ENCODE measurements around the gene LAPTM5. TPM values are rescaled to one million over a fixed set of nuclear protein-coding genes. Genes with fewer than 3 reads are reported as not detected.
"Not testable (repeated sequence)": the region's sequence is repeated elsewhere in the genome, so short reads cannot be mapped to it uniquely, and the experiment has no call there.

The LAPTM5 gene
- polyA plus RNA-seq, 3 donors = 1,019 to 1,669 (median 1,153) TPM

DNA sequence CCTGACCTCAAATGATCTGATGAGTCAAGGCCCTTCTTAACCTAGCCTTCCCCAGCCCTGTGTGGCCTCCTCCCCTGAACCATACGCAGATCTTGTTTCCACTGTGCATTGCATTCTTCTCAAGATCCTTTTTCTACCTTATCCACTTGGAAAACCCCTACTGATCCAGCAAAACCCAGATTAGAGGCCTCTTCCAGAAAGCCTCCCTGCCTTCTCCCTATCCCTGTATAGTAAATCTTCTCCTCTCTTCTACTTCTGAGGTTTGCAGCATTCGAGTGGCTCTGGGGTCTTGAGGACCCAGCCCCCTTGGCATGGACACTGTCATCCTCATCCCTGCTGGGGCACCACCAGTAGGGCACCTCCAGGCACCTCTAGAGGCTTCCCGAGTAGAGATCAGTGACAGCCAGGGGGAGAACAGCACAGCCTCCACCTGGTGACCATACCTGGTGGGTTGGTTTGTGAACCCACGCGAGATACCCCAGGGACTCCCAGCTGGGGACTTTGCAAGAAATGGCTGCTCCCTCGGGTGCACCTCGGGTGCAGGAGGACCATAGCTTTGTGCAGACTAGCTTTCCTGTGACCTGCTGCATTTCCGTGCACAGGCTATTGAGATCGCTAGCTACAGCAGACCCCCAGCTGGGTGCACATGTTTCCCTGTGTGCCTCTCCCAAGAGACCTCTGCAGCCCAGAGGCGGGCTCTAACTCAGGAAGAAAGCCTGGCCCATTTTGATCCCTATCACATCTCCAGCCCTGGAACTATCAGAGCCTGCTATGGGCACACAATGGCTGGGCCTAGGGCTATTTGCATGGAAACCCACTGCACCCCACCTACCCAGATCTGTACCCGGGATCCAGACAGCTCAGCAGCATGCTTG, 68.4 kb downstream of the LAPTM5 start:
- no peak for TF ChIP-seq CTCF (IDR thresholded peaks at IDR 0.05)
- Histone ChIP-seq H3K79me2 (ENCODE audit: insufficient read depth, low read length) (no peaks in the 10 kb centered on the region), H3K9ac (ENCODE audit: insufficient read depth, low read length, poor library complexity, severe bottlenecking) (no peak overlapping the region), H4K20me1 (ENCODE audit: insufficient read depth, low read length) (no peaks in the 10 kb centered on the region), H3K27ac (ENCODE audit: low read depth in 1 of 2, low read length in 2 of 2) (no peak overlapping the region), H3K27me3 (ENCODE audit: control insufficient read depth in 2 of 2, insufficient read depth in 2 of 2, low read length in 2 of 2) (peaks cover 17 to 31% of the 10 kb centered on the region in 2 donors), H3K9me3 (replicated peaks in 1 of 2; ENCODE audit: control insufficient read depth in 1 of 2, insufficient read depth in 1 of 2, low read length in 2 of 2) (peaks cover 9 to 15% of the 10 kb centered on the region in 2 donors), H2AFZ (ENCODE audit: insufficient read depth, low read depth, low read length, poor library complexity, severe bottlenecking) (no peak overlapping the region), H3K36me3 (replicated peaks in 1 of 2; ENCODE audit: control insufficient read depth in 1 of 2, insufficient read depth in 2 of 2, low read length in 2 of 2) (no peaks in the 10 kb centered on the region), H3K4me3 (replicated peaks in 1 of 3; ENCODE audit: low read depth in 2 of 3, low read length in 3 of 3) (no peak overlapping the region), H3K4me1 (ENCODE audit: control insufficient read depth in 1 of 2, insufficient read depth in 2 of 2, low read length in 2 of 2) (no peaks in the 10 kb centered on the region), H3K4me2 (replicated peaks; ENCODE audit: extremely low read depth, low read length, poor library complexity, severe bottlenecking) (no peak overlapping the region)
- Mint-ChIP-seq H3K36me3 (peaks cover 0 to 3% of the 10 kb centered on the region in 2 donors), H3K9me3 (peaks cover 5 to 20% (median 8%) of the 10 kb centered on the region in 7 donors), H3K27ac (no peak overlapping the region), H3K27me3 (ENCODE audit: low read depth in 3 of 3) (peaks cover 47 to 57% (median 49%) of the 10 kb centered on the region in 3 donors), H3K4me3 (no peak overlapping the region), H3K4me1 (peaks cover 4% of the 10 kb centered on the region)
- intact Hi-C loops (cut with micrococcal nuclease) = no loop called here
- WGBS (ENCODE audit: insufficient coverage) = 85% methylated on average over 8 of the region's 11 CpGs
- DNase-seq = no peak

DNA sequence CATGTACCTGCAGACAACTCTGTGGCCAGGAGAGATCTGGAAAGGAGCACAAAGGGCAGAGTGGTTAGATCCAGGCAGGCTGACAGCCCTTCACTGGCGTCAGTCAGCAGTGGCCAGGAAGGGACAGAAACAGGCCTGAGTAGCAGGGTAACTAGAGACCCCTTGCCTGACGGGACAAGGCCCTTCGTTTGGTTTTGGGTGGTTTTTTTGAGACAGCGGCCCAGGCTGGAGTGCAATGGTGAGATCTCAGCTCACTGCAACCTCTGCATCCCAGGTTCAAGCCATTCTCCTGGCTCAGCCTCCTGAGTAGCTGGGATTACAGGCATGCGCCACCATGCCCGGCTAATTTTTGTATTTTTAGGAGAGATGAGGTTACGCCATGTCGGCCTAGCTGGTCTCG, 69.1 kb downstream of the LAPTM5 start:
- H3K79me2 ChIP-seq (ENCODE audit: insufficient read depth, low read length); H3K4me1 Mint-ChIP-seq; H3K4me1 ChIP-seq (ENCODE audit: control insufficient read depth in 1 of 2, insufficient read depth in 2 of 2, low read length in 2 of 2); H3K36me3 ChIP-seq (replicated peaks in 1 of 2; ENCODE audit: control insufficient read depth in 1 of 2, insufficient read depth in 2 of 2, low read length in 2 of 2); H2AFZ ChIP-seq (ENCODE audit: insufficient read depth, low read depth, low read length, poor library complexity, severe bottlenecking); intact Hi-C loops (cut with micrococcal nuclease); H3K9ac ChIP-seq (ENCODE audit: insufficient read depth, low read length, poor library complexity, severe bottlenecking); H4K20me1 ChIP-seq (ENCODE audit: insufficient read depth, low read length); DNase-seq; H3K36me3 Mint-ChIP-seq; H3K4me3 Mint-ChIP-seq; H3K27ac ChIP-seq (ENCODE audit: low read depth in 1 of 2, low read length in 2 of 2); H3K27ac Mint-ChIP-seq; H3K4me2 ChIP-seq (replicated peaks; ENCODE audit: extremely low read depth, low read length, poor library complexity, severe bottlenecking); H3K4me3 ChIP-seq (replicated peaks in 1 of 3; ENCODE audit: low read depth in 2 of 3, low read length in 3 of 3): not testable (repeated sequence)
- WGBS (ENCODE audit: insufficient coverage) = 86% methylated on average over 2 of the region's 9 CpGs
- H3K27me3 ChIP-seq (ENCODE audit: control insufficient read depth in 2 of 2, insufficient read depth in 2 of 2, low read length in 2 of 2) = peaks cover 21 to 37% of the 10 kb centered on the region in 2 donors
- Mint-ChIP-seq H3K27me3 (ENCODE audit: low read depth in 3 of 3) (peaks cover 53 to 63% (median 55%) of the 10 kb centered on the region in 3 donors), H3K9me3 (peaks cover 5 to 20% (median 8%) of the 10 kb centered on the region in 7 donors)
- H3K9me3 ChIP-seq (replicated peaks in 1 of 2; ENCODE audit: control insufficient read depth in 1 of 2, insufficient read depth in 1 of 2, low read length in 2 of 2) = peaks cover 9 to 15% of the 10 kb centered on the region in 2 donors
